BJ (cell line): ENCODE measurements around the gene CAMP. TPM values are rescaled to one million over a fixed set of nuclear protein-coding genes. Genes with fewer than 3 reads are reported as not detected.
A peak's percentile ranks its signal among the peaks of the same experiment; 100 is the strongest.

ENCODE experiments used
- CTCF ChIA-PET: fragments of 350-600 bp; formaldehyde crosslinking; extraction: SDS; loops from one replicate; lab custom pipeline; 2021; ENCODE audit warnings: antibody characterized with exemption, inconsistent platforms; lab: Yijun Ruan, JAX
- POLR2A ChIA-PET: fragments of 300-600 bp; sonication (Branson Sonifier 250); formaldehyde crosslinking; extraction: SDS; loops from one replicate; lab custom pipeline; 2021; ENCODE audit warnings: antibody characterized with exemption; lab: Charles Lee
- DNase-seq: peaks from one replicate; pipeline ENCODE4 v3.0.0-alpha.2; 2011; ENCODE audit warnings: low read depth
- H3K27me3 ChIP-seq: 2 replicates; pipeline ENCODE4 v1.6.0; 2011; ENCODE audit warnings: low read length; ENCODE audit not compliant: control insufficient read depth, insufficient read depth
- H3K36me3 ChIP-seq: 2 replicates; pipeline ENCODE4 v1.5.1; 2011; ENCODE audit warnings: low read length; ENCODE audit not compliant: control insufficient read depth, insufficient read depth
- H3K4me3 ChIP-seq: 2 replicates; pipeline ENCODE4 v1.5.1; 2011; ENCODE audit warnings: low read depth, mild to moderate bottlenecking, control low read depth, low read length
- polyA plus RNA-seq: library from polyadenylated mRNA; depleted of rRNA; stranded (reverse); fragments of >200 nt; gene quantifications from 2 replicates; pipeline ENCODE4 v1.2.3, GENCODE V29; 2011
- TF ChIP-seq, protein P1 (sequence below): IDR thresholded peaks from 2 replicates; pipeline ENCODE4 v1.5.1; 2011; ENCODE audit warnings: low read depth, mild to moderate bottlenecking, control low read depth, inconsistent platforms, low read length, moderate library complexity; ENCODE audit not compliant: insufficient read depth

The CAMP gene
- polyA plus RNA-seq, 1 experiment: not detected

- CTCF ChIA-PET: interaction anchor here (0.8 to 2.4 kb wide), 6 partner anchors 9 to 207 kb away, joined by 3 to 11 read pairs (median 4); no protein-coding TSS in a partner anchor
- Histone ChIP-seq H3K4me3 (peak overlapping the region; percentile 62), H3K27me3 (no peaks in the 10 kb centered on the region), H3K36me3 (no peaks in the 10 kb centered on the region)
- POLR2A ChIA-PET: interaction anchor here (0.6 kb wide), 1 partner anchor 432 kb away, joined by 3 read pairs; no protein-coding TSS in a partner anchor
- no peak for DNase-seq
- TF ChIP-seq, protein P1, sequence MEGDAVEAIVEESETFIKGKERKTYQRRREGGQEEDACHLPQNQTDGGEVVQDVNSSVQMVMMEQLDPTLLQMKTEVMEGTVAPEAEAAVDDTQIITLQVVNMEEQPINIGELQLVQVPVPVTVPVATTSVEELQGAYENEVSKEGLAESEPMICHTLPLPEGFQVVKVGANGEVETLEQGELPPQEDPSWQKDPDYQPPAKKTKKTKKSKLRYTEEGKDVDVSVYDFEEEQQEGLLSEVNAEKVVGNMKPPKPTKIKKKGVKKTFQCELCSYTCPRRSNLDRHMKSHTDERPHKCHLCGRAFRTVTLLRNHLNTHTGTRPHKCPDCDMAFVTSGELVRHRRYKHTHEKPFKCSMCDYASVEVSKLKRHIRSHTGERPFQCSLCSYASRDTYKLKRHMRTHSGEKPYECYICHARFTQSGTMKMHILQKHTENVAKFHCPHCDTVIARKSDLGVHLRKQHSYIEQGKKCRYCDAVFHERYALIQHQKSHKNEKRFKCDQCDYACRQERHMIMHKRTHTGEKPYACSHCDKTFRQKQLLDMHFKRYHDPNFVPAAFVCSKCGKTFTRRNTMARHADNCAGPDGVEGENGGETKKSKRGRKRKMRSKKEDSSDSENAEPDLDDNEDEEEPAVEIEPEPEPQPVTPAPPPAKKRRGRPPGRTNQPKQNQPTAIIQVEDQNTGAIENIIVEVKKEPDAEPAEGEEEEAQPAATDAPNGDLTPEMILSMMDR: no peak
Observed at GRCh38 chr3:48240000-48240963, 17.0 kb downstream of the CAMP start.

DNA sequence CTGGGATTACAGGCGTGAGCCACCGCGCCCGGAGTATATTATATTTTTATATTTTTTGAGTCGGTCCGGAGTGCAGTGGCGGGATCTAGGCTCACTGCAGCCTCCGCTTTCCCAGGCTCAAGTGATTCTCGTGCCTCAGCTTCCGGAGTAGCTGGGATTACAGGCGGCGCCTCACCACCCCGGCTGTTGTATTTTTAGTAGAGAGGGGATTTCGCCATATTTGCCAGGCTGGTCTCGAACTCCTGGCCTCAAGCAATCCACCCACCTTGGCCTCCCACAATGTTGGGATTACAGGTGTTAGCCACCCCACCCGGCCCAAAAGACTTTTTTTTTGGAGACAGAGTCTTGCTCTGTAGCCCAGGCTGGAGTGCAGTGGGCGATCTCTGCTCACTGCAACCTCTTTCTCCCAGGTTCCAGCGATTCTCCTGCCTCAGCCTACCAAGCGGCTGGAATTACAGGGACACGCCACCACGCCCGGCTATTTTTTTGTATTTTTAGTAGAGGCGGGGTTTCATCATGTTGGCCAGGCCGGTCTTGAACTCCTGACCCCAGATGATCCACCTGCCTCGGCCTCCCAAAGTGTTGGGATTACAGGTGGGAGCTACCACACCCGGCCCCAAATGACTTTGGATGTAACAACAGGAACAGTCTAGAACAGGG lies 18.6 kb downstream of the CAMP start:
- no peak for DNase-seq
- TF ChIP-seq, protein P1: no peak
- H3K27me3 ChIP-seq: no peaks in the 10 kb centered on the region
- H3K36me3 ChIP-seq: no peaks in the 10 kb centered on the region
- ChIA-PET POLR2A (no interaction called here), CTCF (interaction anchor here (0.7 to 2.4 kb wide), 4 partner anchors 12 to 194 kb away, joined by 3 to 11 read pairs (median 4); no protein-coding TSS in a partner anchor)
- peak overlapping the region; percentile 62 for H3K4me3 ChIP-seq

GRCh38 chr3:48243886-48244285 lies 20.6 kb downstream of the CAMP start:
- Histone ChIP-seq H3K27me3 (no peaks in the 10 kb centered on the region), H3K36me3 (no peaks in the 10 kb centered on the region), H3K4me3 (no peak overlapping the region)
- TF ChIP-seq, protein P1: no peak
- DNase-seq: no peak
- CTCF ChIA-PET: interaction anchor here (3.1 kb wide), 1 partner anchor 192 kb away, joined by 10 read pairs; no protein-coding TSS in a partner anchor
- POLR2A ChIA-PET: no interaction called here

DNA sequence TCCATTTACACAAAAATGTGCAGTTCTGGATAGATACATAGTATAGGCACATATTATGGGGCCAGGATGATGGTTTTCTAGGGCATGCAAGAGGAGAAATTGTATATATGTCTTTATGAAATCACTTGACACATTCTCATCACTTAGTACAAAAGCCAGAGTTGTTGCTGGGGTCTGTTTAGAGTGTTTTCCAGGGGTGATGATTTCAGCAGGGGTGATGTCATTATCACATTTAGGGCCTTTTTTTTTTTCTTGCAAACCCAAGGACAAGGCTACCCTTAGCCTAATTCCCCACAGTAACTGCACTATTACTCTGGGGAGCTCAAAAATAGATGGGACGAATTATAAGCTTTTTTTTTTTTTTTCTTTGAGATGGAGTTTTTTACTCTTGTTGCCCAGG lies 21.2 kb downstream of the CAMP start:
- ChIA-PET CTCF (interaction anchor here (3.1 kb wide), 1 partner anchor 192 kb away, joined by 10 read pairs; no protein-coding TSS in a partner anchor), POLR2A (no interaction called here)
- DNase-seq: no peak
- H3K36me3 ChIP-seq: no peaks in the 10 kb centered on the region
- TF ChIP-seq, protein P1: no peak
- no peak overlapping the region for H3K4me3 ChIP-seq
- H3K27me3 ChIP-seq: no peaks in the 10 kb centered on the region
